HG03342 (cell line): Measurements from ENCODE around the gene LTB4R.
"Not testable (repeated sequence)": the region's sequence is repeated elsewhere in the genome, so short reads cannot be mapped to it uniquely, and the experiment has no call there.

Experiments used
- ATAC-seq: cut with Tn5 transposase; IDR thresholded peaks from one replicate; pipeline ENCODE4 v1.9.1; 2021; ENCODE audit warnings: mild to moderate bottlenecking, moderate library complexity; ENCODE audit not compliant: unreplicated experiment

The LTB4R gene

DNA sequence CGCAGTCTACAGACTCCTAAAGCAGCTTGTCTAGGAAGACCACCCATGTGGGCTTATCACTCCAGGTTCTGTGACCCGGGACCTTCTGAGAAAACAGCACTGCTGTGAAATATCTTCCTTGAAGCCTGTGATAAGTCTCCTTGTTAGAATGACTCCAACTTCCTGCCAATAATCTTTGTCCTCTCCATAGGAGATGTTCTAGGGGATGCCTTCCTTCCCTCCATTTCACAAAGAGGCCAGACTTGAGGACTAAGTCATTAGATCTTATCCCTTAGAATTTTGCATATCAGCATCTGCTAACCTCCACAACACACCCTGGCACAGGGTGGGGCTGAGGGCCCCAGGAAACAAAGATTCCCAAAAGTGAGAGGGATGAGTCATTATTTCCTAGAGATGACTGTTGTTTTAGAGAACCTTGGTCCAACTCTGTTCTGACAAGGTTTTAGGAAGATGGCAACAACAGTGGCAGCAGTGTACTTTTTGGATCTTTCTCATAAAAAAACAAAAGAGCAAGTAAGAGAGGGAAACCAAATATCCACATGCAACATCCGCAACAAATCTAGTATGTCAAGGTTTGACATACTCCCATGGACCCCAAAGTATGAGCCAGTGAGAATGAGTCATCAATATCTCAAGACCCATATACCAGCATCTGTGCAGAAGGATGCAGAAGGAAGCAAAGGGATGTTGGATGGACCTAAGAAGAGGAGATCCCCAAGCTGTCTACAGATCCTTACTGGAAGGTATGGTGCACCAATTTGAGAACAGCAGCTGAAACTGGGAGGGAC lies 6.0 kb downstream of the LTB4R start:
- ATAC-seq, result no peak

DNA sequence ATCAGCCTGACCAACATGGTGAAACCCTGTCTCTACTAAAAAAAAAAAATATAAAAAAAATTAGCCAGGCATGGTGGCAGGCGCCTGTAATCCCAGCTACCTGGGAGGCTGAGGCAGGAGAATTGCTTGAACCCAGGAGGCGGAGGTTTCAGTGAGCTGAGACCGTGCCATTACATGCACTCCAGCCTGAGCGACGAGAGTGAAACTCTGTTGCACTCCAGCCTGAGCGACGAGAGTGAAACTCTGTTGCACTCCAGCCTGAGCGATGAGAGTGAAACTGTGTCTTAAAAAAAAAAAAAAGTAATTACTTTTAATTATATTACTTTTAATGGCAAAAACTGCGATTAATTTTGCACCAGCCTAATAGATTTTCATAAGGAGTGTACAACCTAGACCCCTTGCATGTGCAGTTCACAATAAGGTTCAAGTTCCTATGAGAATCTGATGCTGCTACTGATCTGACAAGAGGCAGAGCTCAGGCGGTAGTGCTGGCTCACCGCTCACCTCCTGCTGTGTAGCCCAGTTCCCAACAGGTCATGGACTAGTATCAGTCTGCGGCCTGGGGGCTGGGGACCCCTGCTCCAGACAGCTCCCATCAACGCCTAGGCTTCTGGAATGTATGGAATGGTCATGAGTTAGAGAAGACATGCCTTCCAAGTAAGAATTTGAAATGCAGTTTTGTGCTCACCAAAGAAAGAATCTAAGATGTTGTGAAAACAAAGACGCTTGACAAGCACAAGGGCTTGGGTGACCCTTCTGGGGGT lies 10.1 kb downstream of the LTB4R start:
- ATAC-seq, result no peak

DNA sequence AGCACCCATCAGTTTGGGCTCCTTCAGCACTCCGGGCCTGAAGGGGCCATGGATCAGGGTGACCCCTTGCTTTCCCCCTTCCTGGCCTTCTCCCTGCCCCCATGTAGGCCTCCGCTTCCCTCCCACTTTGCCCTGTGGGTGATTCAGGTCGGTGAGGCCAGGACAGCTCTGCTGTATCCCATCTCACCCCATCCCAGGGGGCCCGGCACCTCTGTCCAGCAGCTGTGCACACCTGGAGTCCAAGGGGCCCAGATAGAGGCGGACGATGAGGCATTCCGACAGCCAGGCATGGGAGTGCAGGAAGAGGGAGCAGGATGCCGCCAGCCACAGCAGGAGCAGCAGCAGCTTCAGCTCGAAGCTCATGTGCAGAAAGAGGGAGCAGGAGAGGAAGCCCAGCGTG lies 11.4 kb downstream of the LTB4R start:
- ATAC-seq, result no peak

DNA sequence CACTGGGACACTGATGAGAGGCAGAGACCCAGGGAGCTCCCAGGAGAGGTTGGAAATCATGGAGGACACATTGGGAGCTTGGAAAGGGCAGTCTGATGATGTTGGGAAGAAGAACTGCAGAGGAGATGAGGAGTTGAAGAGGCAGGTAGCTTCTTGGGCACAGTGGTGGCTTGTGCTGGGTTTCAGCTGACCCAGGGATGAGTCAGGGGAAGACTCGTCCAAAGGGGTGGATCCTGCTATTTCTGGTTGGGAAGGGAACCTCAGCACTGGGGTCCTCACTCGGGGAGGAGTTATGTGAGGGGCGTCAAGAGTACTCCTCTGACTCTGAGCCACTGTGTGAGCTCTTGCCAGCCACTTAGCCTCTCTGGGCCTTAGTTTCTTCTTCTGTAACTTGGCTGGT lies 12.0 kb downstream of the LTB4R start:
- ATAC-seq, result no peak

DNA sequence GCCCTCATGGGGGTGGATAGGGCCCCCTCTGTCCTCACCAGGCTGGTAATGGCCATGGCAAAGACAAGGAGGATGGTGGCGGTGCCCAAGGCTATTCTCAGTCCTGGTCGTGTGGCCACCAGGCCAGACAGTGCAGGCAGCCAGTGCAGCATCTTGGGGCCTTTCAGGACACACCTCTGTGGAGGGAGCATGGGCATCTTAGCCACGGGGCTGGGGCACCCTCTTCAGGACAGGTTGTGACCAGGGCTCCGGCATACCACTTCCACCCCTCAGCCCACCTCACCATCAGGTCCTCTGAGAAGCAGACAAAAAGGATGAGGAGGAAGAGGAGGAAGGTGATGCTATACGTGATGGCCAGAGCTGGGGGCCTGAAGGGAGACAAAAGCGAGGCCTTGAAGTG lies 12.7 kb downstream of the LTB4R start:
- ATAC-seq, result no peak

DNA sequence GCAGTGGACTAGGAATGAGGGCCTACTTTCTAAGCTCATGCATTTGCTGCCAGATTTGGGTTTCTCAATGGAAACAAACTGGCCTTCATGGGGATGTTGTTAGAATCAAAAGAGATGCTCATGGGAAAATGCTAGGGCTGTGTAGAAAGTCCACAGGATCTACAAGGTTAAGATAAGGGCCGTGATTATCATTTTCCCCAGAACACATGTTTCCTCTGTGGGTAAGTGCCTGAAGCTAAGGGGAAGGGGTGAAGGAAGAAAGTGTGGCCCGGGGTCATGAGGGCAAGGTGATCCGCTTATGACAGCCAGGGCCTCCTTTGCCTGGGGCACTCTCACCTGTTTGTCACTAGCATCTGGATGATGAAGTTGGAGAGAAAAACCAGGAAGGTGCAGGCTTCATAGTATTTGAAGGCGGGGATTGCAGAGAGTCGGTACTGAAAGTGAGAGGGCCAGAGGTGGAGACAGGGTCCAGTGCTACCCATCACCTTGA lies 13.8 kb downstream of the LTB4R start:
- ATAC-seq, result no peak

DNA sequence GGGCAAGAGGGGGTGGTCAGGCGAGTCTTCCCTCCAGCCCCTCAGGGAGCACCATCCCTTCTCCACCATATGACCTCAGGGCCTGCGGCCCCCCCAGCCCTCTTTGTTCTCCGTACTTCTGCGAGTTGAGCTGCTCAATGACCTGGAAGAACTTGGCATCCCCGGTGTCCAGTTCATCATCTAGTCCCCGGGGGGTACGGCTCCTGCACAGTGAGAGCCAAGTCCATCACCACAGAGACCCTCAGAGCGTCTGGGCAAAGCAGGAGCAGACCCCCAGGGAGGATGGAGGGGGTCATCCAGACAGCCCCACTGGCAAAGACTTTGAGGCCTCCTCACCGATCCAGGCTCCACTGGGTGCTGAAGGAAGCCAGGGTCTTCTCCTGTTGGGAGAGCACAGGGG lies 14.7 kb downstream of the LTB4R start:
- no peak for ATAC-seq

DNA sequence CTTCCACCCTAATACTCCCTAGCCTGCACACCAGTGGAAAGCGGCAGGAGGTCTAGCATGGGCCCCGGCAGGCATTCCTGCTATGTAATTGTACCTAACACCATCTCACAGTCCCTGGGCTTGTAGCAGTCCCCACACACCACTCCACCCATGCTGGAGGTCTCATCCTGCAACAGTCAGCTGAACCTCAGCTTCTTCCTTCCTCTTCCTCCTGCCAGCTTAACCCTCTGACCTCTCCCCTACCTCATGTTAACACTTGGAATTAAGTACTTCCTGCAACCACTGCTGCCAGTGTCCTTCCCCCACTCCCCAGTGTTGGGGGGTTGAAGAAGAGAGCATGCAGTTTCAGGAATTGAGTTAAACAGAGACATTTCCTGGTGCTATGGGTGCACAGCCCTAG lies 16.0 kb downstream of the LTB4R start:
- no peak for ATAC-seq

DNA sequence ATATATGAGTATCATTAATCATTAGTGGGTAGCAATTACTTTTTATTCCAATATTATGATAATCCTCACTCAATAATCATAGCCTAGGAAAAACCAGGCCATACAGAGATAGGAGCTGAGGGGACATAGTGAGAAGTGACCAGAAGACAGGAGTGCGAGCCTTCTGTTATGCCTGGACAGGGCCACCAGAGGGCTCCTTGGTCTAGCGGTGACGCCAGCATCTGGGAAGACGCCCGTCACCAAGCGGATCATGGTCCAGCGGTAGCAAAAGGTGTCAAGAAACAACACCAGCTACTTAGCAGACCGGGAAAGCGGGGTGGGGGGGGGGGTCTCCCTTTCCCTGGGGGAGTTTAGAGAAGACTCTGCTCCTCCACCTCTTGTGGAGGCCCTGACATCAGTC lies 16.6 kb downstream of the LTB4R start:
- not testable (repeated sequence) for ATAC-seq

DNA sequence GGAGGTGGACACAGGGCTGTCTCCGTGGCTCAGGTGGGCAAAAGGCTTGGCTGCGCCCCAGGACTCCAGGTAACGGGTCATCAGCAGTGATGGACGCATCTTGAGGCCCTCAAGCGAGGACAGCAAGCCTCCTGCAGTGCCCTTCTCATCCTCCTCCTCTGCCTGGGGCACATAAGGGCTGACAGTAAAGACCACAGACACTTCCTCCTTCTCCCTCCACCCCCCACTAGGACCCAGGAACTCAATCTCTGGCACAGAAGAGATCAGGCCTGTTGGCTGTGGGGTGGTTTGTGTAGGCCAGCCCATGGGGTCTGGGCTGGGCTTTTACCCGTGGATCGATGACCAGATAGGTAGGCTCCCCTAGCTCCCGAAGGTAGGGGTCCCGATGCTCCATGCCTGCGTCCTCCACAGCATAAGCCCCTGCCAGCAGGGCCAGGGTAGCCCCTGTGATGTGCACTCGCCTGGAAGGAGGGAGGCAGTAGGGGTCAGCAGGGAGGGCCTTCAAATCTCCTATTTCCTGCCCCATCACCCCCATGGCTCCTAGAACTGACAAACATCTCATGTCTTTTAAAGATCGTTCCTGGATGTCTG lies 17.9 kb downstream of the LTB4R start:
- ATAC-seq, result no peak

DNA sequence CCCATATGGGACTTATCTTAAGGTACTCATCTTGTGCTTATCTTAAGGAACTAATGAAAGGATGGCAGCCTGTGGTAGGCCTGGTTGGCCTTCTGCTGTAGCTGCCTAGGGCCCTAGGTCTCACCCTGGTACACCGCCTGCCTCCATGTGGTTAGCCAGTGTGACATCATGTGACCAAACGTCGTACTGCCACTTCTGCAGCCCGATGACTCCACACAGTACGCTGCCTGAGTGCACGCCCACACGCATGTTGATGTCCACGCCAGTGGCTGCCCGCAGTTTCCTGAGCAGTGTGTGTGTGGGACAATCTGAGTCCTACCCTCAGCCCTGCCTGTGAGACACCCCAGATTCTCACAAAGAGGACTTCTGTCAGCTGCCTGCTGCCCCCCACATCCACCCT lies 18.4 kb downstream of the LTB4R start:
- ATAC-seq, result no peak

DNA sequence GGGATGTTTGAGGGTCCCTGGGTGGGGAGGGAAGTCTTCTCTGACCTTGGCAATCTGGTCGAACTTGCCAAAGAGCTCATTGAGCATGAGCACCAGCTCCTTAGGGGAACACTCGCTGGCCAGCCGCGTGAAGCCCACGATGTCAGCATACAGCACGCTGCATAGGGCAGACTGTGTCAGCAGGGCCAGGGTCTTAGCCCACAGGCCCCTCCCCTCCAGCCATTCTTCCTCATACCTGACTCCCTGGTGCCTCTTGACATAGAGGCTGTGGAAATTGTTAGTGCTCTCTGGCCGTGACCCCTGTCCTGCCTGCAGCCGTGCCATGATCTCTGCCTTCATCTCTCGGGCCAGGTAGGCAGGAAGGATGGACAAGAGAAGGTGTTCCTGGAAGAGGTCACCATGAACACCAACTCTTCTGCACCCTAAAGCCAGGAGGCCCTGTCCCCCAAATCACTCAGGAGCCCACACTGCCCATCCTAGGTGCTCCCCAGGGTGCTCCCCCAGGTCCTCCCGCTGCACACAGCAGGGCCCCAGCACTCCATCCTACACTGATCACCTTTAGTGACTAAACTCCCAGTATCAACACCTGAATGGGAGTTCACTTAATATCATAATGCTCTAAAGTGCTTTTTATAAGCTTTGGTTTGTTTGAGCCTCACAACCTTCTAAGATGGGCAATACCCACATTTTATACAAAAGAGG lies 19.8 kb downstream of the LTB4R start:
- ATAC-seq, result no peak

DNA sequence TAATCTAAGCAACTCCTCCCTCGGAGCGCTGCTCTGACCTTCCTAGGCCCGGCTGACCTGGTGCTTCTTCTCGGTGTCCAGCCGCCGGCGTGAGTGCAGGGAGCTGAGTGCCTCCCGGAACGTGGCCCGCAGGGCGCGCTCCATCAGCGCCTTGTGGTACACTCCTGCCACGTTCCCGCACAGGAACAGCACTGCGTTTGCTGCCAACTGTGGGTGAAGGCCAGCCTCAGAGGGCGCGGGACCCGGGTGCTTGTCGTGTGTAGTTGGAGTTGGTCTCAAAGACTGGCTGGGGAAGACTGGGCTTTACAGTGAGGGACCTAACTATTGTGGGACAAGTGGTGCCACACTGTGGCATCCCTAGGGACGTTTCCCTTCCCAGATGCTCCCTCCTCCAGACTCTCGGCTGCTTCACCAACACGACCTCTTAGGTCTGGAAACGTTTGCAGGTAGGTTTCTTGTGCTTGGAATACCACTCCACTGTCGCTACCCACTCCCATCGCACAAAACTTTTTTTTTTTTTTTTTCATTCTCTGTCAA lies 20.5 kb downstream of the LTB4R start:
- ATAC-seq, result peak; percentile 4

DNA sequence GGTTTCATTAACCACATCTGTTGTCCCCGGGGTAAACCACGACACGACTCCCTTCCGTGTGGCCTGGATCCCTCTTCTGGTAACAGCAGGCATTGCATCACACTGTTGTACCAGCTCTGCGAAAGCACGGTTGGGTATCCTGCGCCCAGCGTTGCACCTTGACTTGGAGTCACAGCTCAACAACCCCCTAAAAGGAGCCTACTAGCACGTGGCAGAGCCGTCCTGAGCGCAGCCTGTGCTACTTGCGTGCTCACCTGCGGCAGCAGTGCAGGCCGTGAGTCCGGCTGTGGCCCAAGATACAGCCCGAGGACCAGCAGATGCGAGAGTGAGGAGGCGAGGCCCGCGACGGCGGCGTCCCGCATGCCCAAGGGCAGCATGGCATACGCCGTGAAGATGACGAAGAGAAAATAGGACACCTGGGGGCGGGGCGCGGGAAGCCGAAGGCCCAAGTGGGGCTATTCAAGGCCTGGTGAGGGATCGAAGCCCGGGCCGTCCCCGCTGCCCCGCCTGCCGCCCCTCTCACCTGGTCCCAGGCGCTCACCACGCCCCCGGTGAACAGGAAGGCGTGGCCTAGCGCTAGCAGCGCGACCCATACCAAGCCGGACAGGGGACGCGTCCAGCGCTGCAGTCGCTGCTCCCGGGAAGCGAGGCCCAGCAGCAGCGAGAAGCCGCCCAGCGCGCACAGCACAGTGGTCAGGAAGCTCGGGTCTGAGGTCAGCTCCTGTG lies 21.1 kb downstream of the LTB4R start:
- ATAC-seq, result peak; percentile 73

DNA sequence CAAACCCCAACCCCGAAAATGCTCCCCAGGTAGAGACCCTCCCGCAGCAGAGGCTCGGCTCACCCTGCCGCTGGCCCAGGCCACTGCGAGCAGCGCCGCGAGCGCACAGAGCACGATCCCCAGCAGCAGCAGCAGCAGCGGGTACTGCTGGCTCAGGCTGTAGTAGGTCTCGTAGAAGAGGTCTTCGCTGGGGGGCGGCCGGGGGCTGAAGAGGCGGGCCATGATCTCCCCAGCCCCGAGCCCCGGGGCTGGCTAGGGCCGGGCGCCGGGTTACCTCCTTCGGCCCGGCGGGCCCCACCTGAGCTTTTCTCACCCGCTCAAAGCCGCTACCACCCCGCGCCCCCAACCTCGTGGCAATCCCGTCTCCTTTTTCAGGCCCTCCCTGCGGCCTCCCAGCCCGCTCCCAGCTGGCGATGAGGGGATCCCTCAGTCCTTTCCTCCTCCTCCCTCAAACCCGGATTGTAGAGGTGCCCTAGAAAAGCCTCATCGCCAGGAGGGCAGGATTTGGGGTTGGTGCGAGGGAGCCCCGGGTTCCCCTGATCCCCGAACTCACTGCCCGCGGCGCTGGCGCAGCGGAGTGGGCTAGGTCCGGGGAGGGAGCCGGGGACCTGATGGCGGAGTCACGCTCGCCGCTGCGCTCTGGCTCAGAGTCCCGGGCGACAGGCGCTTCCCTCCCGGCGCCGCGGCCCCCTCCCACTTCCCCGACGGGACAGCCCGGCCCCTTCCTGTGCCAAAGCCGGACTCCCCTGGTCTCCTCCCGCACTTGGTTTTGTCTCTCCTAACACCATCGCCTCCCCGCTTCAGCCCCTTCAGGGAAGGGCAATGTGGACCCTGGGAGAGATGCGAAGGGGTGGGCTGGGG lies 23.4 kb downstream of the LTB4R start, which contains the start of gene ADCY4:
Gene ADCY4, minus strand, starts transcription at position 641 of the 861 bp plus-strand sequence. Its CDS starts 419 bp downstream, at position 222.
- no peak for ATAC-seq

DNA sequence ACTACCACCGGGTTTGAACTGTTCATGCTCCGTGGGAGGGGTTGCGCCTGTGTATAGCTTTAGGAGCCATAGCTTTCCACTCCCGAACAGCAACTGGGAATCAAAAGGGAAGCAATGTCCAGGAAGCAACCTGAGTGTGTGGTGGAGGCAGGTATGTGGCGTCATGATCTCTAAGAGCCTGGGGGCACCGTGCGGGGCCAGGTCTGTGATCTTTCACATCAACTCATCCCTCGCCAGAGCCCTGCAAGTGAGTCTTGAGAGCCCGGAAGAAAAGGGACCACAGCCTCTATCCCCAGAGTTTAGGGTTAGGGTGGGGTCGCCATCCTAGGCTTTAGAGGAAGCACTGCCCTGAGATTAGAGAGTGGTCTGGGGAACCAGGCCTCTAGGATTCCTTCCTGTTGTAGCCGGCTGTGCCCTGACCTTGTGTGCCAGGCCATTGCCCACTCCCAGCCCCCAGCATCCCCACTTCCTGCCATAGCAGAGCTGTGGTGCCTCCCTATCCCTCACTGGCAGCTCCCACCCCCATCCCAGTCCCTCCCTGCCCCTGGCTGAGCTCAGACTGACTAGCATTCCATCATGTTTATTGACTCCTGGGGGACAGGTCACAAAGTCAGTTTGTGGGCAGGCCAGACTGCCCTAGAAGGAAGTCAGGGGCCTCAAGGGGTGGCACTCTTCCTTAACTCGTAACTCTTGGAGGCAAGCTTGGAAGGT lies 24.3 kb downstream of the LTB4R start:
- no peak for ATAC-seq

DNA sequence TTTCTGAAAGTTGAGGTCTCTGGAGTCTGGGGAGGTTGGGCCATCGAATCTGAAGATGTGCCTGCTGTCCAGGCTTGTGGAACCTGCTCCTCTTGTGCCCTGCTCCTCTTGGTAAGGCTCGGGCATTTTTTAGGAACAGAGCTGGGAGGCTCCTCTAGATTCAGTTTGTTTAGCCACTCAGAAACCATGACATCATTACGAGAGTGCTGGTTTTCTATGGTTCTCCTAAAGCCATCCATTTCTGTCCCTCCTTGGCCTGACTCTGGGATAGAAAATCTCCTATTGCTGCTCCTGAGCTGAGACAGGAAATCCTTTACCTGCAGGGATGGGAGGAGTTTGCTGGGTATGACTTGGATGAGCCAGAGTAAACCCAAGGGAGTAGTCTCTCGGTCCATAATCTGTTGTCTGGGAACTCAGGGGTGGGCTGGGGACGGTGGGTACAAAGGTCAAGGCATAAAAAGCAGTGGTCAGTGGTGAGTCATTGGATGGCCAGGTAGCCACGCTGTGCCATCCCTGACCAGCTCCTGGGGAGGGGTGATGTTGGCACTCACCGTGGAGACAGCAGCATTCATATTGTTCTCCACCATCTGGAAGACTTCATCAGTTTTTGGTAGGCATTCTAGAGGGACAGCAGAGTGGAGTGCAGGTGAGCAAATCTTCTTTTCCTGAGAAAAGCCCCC lies 26.0 kb downstream of the LTB4R start:
- no peak for ATAC-seq

DNA sequence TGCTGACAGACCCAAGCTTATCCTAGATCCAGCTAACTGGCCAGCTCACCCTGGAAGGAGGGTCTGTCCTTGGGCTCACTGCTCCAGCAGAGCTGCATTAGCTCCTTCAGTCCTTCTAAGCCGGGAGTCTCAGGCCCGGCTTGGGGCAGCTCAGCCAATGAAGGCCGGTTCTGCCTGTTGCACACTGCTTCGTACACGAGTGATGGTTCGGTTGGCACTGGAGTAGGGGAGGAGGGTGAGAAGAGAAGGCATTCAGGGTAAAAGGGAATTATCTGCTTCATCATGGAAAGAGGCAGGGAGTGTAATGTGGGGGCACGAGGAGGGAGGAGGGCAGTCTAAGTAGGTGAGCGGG lies 26.5 kb downstream of the LTB4R start:
- no peak for ATAC-seq
